HEK293 (cell line): ENCODE measurements around the gene RAB11FIP3.
"Not testable (repeated sequence)": the region's sequence is repeated elsewhere in the genome, so short reads cannot be mapped to it uniquely, and the experiment has no call there.

Experiments used
- CTCF ChIA-PET: fragments of 350-600 bp; formaldehyde crosslinking; extraction: SDS; loops from one replicate; lab custom pipeline; 2021; ENCODE audit warnings: antibody characterized with exemption; lab: Yijun Ruan, JAX
- POLR2A ChIA-PET: fragments of 300-600 bp; formaldehyde crosslinking; extraction: SDS; loops from one replicate; lab custom pipeline; 2020; ENCODE audit warnings: antibody characterized with exemption, inconsistent platforms; lab: Yijun Ruan, JAX
- H3K27ac ChIP-seq: fragments of 200-500 bp; sonication (Bioruptor generic); 2 replicates; pipeline ENCODE4 v1.5.1; 2014; ENCODE audit warnings: low read depth, low read length, control low read depth, inconsistent platforms; ENCODE audit errors: extremely low read depth
- H3K36me3 ChIP-seq, 2 experiments: fragments of 200-500 bp in 1 of 2; sonication (Bioruptor generic) in 1 of 2; 1 replicate in 1 of 2; 2 replicates in 1 of 2; pipeline ENCODE4 v1.5.1; 2014 to 2017; ENCODE audit warnings: inconsistent platforms in 2 of 2, low read length in 2 of 2; ENCODE audit not compliant: control insufficient read depth in 2 of 2, insufficient read depth in 1 of 2
- H3K4me1 ChIP-seq: fragments of 200-500 bp; sonication (Bioruptor generic); 2 replicates; pipeline ENCODE4 v1.5.1; 2014; ENCODE audit warnings: mild to moderate bottlenecking, low read length, inconsistent platforms; ENCODE audit not compliant: control insufficient read depth, insufficient read depth
- H3K4me3 ChIP-seq: 2 replicates; pipeline ENCODE4 v1.5.1; 2011; ENCODE audit warnings: low read depth, mild to moderate bottlenecking, control low read depth, low read length, moderate library complexity
- H3K9me3 ChIP-seq: fragments of 200-500 bp; sonication (Bioruptor generic); 2 replicates; pipeline ENCODE4 v1.5.1; 2014; ENCODE audit warnings: low read depth, low read length, inconsistent platforms; ENCODE audit not compliant: control insufficient read depth, insufficient read depth
- GLI4 ChIP-seq: fragments of 450-650 bp; formaldehyde crosslinking; IDR thresholded peaks from 2 replicates; pipeline ENCODE4 v1.5.1; 2016; ENCODE audit warnings: missing biosample characterization, missing genetic modification characterization
- HOXC10 ChIP-seq: sonication (generic); formaldehyde crosslinking; IDR thresholded peaks from 2 replicates; pipeline ENCODE4 v1.8.1; 2023; ENCODE audit warnings: mild to moderate bottlenecking, missing genetic modification reagents
- PRDM1 ChIP-seq: fragments of 450-650 bp; formaldehyde crosslinking; IDR thresholded peaks from 2 replicates; pipeline ENCODE4; 2016; ENCODE audit warnings: missing biosample characterization, missing genetic modification characterization
- ZEB2 ChIP-seq: fragments of 450-650 bp; formaldehyde crosslinking; IDR thresholded peaks from 2 replicates; pipeline ENCODE4 v1.5.1; 2016; ENCODE audit warnings: missing biosample characterization, missing genetic modification characterization
- ZIC2 ChIP-seq: fragments of 450-650 bp; formaldehyde crosslinking; IDR thresholded peaks from 2 replicates; pipeline ENCODE4 v1.5.1; 2016; ENCODE audit warnings: missing biosample characterization, missing genetic modification characterization
- ZNF132 ChIP-seq: fragments of 450-650 bp; formaldehyde crosslinking; IDR thresholded peaks from 2 replicates; pipeline ENCODE4 v1.5.1; 2017; ENCODE audit warnings: missing biosample characterization, missing genetic modification characterization, borderline replicate concordance
- ZNF202 ChIP-seq: fragments of 450-650 bp; formaldehyde crosslinking; IDR thresholded peaks from 2 replicates; pipeline ENCODE4 v1.5.1; 2016; ENCODE audit warnings: missing biosample characterization, missing genetic modification characterization, borderline replicate concordance
- ZNF223 ChIP-seq: fragments of 450-650 bp; formaldehyde crosslinking; IDR thresholded peaks from 2 replicates; pipeline ENCODE4 v1.5.1; 2016; ENCODE audit warnings: missing biosample characterization, missing genetic modification characterization
- ZNF433 ChIP-seq: fragments of 450-650 bp; formaldehyde crosslinking; IDR thresholded peaks from 2 replicates; pipeline ENCODE4 v1.5.1; 2016; ENCODE audit warnings: missing biosample characterization, missing genetic modification characterization, low read depth
- ZNF600 ChIP-seq: fragments of 450-650 bp; formaldehyde crosslinking; IDR thresholded peaks from 2 replicates; pipeline ENCODE4 v1.5.1; 2016; ENCODE audit warnings: missing biosample characterization, missing genetic modification characterization
- ZNF629 ChIP-seq: fragments of 450-650 bp; formaldehyde crosslinking; IDR thresholded peaks from 2 replicates; pipeline ENCODE4 v1.5.1; 2017; ENCODE audit warnings: missing biosample characterization, missing genetic modification characterization
- ZNF670 ChIP-seq: fragments of 450-650 bp; formaldehyde crosslinking; IDR thresholded peaks from 2 replicates; pipeline ENCODE4 v1.5.1; 2016; ENCODE audit warnings: missing biosample characterization, missing genetic modification characterization, low read depth
- ZNF677 ChIP-seq: fragments of 450-650 bp; IDR thresholded peaks from 2 replicates; pipeline ENCODE4 v1.5.0; 2018; ENCODE audit warnings: missing biosample characterization, mild to moderate bottlenecking, missing genetic modification characterization, moderate library complexity
- ZNF76 ChIP-seq: fragments of 450-650 bp; formaldehyde crosslinking; IDR thresholded peaks from 2 replicates; pipeline ENCODE4; 2016; ENCODE audit warnings: low read depth, missing biosample characterization, missing genetic modification characterization, borderline replicate concordance
- TF ChIP-seq, protein P1 (sequence below): fragments of 450-650 bp; formaldehyde crosslinking; IDR thresholded peaks from 2 replicates; pipeline ENCODE4 v1.5.1; 2016; ENCODE audit warnings: missing biosample characterization, missing genetic modification characterization
- TF ChIP-seq, protein P2 (sequence below): fragments of 450-650 bp; formaldehyde crosslinking; IDR thresholded peaks from 2 replicates; pipeline ENCODE4 v1.5.1; 2016; ENCODE audit warnings: missing biosample characterization, missing genetic modification characterization
- TF ChIP-seq, protein P3 (sequence below): fragments of 450-650 bp; formaldehyde crosslinking; optimal IDR thresholded peaks from 2 replicates; pipeline ENCODE3; 2016; ENCODE audit warnings: missing biosample characterization, mild to moderate bottlenecking, missing genetic modification characterization

Gene RAB11FIP3

DNA sequence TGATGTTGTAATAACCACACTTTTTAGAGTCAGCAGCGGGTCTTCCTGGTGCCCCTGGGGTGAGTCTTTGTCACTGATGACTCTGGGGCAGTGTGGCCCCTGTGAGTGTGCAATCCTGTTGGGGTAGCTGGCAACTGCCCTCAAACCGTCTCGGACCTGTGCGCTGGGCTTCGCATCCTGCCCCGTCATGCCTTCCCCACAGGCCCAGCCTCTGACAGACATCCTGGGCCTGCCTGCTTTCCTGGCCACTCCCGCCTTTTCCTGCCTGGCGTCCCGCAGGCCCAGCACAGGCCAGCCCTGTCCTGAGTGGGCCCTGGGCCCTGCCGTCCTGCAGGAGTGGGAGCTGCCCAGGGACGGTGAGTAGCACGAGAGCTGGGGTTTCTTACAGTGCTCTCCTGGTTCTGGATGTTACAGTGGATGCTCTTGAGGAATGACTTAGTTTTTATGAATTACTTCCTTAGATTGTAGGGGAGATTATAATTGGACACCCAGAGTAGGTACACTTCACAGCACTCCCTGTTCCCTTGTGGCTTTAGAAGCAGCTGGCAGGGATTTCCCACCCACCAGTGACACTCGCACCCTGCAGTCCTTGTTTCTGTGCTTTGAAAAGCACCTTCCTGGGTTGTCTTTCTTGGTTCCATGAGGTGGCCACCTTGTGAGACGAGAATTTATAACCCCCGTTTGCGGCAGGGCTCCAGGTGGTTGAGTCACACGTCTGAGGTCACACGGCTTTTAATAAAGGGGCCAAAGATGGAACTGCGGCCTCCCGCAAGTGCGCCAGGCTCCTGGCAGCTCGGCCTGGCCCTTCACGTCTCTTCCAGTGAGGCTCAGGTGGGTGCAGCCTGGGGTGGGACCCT lies 52.1 kb downstream of the RAB11FIP3 start (continued):
- TF ChIP-seq, protein P1, sequence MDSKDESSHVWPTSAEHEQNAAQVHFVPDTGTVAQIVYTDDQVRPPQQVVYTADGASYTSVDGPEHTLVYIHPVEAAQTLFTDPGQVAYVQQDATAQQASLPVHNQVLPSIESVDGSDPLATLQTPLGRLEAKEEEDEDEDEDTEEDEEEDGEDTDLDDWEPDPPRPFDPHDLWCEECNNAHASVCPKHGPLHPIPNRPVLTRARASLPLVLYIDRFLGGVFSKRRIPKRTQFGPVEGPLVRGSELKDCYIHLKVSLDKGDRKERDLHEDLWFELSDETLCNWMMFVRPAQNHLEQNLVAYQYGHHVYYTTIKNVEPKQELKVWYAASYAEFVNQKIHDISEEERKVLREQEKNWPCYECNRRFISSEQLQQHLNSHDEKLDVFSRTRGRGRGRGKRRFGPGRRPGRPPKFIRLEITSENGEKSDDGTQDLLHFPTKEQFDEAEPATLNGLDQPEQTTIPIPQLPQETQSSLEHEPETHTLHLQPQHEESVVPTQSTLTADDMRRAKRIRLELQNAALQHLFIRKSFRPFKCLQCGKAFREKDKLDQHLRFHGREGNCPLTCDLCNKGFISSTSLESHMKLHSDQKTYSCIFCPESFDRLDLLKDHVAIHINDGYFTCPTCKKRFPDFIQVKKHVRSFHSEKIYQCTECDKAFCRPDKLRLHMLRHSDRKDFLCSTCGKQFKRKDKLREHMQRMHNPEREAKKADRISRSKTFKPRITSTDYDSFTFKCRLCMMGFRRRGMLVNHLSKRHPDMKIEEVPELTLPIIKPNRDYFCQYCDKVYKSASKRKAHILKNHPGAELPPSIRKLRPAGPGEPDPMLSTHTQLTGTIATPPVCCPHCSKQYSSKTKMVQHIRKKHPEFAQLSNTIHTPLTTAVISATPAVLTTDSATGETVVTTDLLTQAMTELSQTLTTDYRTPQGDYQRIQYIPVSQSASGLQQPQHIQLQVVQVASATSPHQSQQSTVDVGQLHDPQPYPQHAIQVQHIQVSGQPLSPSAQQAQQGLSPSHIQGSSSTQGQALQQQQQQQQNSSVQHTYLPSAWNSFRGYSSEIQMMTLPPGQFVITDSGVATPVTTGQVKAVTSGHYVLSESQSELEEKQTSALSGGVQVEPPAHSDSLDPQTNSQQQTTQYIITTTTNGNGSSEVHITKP (tag by site-specific recombination), result no peak
- TF ChIP-seq, protein P2, sequence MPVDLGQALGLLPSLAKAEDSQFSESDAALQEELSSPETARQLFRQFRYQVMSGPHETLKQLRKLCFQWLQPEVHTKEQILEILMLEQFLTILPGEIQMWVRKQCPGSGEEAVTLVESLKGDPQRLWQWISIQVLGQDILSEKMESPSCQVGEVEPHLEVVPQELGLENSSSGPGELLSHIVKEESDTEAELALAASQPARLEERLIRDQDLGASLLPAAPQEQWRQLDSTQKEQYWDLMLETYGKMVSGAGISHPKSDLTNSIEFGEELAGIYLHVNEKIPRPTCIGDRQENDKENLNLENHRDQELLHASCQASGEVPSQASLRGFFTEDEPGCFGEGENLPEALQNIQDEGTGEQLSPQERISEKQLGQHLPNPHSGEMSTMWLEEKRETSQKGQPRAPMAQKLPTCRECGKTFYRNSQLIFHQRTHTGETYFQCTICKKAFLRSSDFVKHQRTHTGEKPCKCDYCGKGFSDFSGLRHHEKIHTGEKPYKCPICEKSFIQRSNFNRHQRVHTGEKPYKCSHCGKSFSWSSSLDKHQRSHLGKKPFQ (tag by site-specific recombination), result no peak
- no peak for TF ChIP-seq ZEB2 (tag by site-specific recombination)
- no peak for TF ChIP-seq ZNF433 (tag by site-specific recombination)
- TF ChIP-seq ZNF202 (tag by site-specific recombination), result no peak
- no peak for TF ChIP-seq PRDM1 (tag by site-specific recombination)
- TF ChIP-seq GLI4 (tag by site-specific recombination), result no peak
- peak; percentile 89 for TF ChIP-seq ZIC2 (tag by site-specific recombination)
- peak; percentile 40; the same call in 1 of the 2 replicates for TF ChIP-seq ZNF629
- TF ChIP-seq ZNF600 (tag by site-specific recombination), result peak; percentile 47; the same call in 1 of the 2 replicates

DNA sequence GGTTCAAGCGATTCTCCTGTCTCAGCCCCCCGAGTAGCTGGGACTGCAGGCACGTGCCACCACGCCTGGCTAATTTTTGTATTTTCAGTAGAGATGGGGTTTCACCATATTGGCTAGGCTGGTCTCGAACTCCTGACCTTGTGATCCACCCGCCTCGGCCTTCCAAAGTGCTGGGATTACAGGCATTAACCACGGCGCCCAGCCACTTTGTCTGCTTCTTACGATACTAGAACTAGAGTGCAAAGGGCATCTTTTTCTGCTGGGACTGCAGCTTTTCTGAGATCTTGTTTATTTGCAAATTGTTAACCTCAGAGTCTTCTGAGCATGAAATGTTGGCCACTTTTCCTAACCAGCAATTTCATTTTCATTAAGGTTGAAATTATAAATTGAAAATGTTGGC lies 52.8 kb downstream of the RAB11FIP3 start:
- peaks cover 0 to 29% of the 10 kb centered on the region in 2 experiments; a peak in 2 of 3 replicates for H3K36me3 ChIP-seq
- POLR2A ChIA-PET, H3K4me1 ChIP-seq, CTCF ChIA-PET, H3K4me3 ChIP-seq, H3K27ac ChIP-seq, H3K9me3 ChIP-seq: not testable (repeated sequence)

DNA sequence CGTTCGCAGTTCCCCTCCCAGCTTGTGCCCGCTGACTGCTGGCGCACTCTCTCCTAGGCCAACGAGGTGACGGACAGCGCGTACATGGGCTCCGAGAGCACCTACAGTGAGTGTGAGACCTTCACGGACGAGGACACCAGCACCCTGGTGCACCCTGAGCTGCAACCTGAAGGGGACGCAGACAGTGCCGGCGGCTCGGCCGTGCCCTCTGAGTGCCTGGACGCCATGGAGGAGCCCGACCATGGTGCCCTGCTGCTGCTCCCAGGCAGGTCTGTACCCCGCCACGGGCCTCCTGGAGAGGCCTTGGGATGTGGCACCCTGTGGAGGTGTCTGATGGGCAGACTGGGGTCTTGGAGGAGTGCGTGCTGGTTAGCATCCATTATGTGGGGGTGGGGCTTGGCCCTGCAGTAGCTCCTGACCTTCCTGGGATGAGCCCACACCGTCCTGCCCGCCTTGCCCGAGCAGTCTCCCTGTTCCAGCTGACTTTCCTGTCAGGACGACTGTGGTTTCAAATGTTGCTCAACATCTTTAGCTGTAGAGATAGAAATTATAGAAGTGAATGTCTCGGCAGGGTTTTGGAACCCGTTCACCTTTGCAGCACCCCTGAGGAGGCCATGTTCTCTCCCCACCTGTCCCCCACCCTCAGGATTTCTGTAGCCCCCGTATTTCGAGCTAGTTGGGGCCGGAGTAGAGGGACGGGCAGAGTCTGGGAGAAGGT lies 57.2 kb downstream of the RAB11FIP3 start:
- Histone ChIP-seq H3K36me3 (peaks cover 0 to 20% of the 10 kb centered on the region in 2 experiments; a peak in 2 of 3 replicates), H3K9me3 (no peaks in the 10 kb centered on the region), H3K4me3 (no peak overlapping the region), H3K4me1 (peaks cover 5% of the 10 kb centered on the region), H3K27ac (no peak overlapping the region)
- TF ChIP-seq ZNF677 (tag by site-specific recombination), result no peak
- no peak for TF ChIP-seq ZNF223 (tag by site-specific recombination)
- TF ChIP-seq ZNF670 (tag by site-specific recombination), result no peak
- TF ChIP-seq ZEB2 (tag by site-specific recombination), result no peak
- TF ChIP-seq, protein P3, sequence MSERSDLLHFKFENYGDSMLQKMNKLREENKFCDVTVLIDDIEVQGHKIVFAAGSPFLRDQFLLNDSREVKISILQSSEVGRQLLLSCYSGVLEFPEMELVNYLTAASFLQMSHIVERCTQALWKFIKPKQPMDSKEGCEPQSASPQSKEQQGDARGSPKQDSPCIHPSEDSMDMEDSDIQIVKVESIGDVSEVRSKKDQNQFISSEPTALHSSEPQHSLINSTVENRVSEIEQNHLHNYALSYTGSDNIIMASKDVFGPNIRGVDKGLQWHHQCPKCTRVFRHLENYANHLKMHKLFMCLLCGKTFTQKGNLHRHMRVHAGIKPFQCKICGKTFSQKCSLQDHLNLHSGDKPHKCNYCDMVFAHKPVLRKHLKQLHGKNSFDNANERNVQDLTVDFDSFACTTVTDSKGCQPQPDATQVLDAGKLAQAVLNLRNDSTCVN (tag by site-specific recombination), result no peak
- no peak for TF ChIP-seq ZNF132 (tag by site-specific recombination)
- no peak for TF ChIP-seq HOXC10
- no peak for TF ChIP-seq ZNF76 (tag by site-specific recombination)
- CTCF ChIA-PET, result no interaction called here
- POLR2A ChIA-PET, result no interaction called here
